Ectodermal cell (in vitro differentiated cells): ENCODE data around the gene MED19.
"Not testable (repeated sequence)": the region's sequence is repeated elsewhere in the genome, so short reads cannot be mapped to it uniquely, and the experiment has no call there.

Experiments
- H3K27ac ChIP-seq: 2 replicates; pipeline ENCODE4 v1.7.0; 2013; ENCODE audit warnings: mild to moderate bottlenecking, low read depth, low read length; ENCODE audit not compliant: insufficient read depth, poor library complexity, severe bottlenecking
- H3K27me3 ChIP-seq: 2 replicates; pipeline ENCODE4 v1.7.0; 2013; ENCODE audit warnings: mild to moderate bottlenecking, low read length; ENCODE audit not compliant: insufficient read depth, control insufficient read depth, poor library complexity, severe bottlenecking
- H3K36me3 ChIP-seq: one replicate; pipeline ENCODE4 v1.7.0; 2013; ENCODE audit warnings: low read length; ENCODE audit not compliant: control insufficient read depth, insufficient read depth
- H3K4me1 ChIP-seq: one replicate; pipeline ENCODE4 v1.7.0; 2013; ENCODE audit warnings: low read length; ENCODE audit not compliant: control insufficient read depth, insufficient read depth
- H3K4me3 ChIP-seq: 2 replicates; pipeline ENCODE4 v1.7.0; 2013; ENCODE audit warnings: low read depth, low read length, control low read depth; ENCODE audit not compliant: insufficient read depth
- H3K9me3 ChIP-seq: 2 replicates; pipeline ENCODE4 v1.7.0; 2013; ENCODE audit warnings: mild to moderate bottlenecking, low read length, moderate library complexity; ENCODE audit not compliant: control insufficient read depth
- WGBS, 2 experiments: methylation state at CpG; one replicate each; pipeline ENCODE4 v1.1.7; 2013; ENCODE audit warnings: missing lambda C conversion rate in 2 of 2; 5-methylcytosine and 5-hydroxymethylcytosine counted together

MED19 gene

GRCh38 chr11:57741132-57742086 is 29.4 kb upstream of the MED19 start, which contains the start of gene SELENOH:
Gene SELENOH (plus strand): TSS chr11:57741491. CDS start chr11:57741596, 105 bp downstream.
- WGBS, 2 experiments, result 1% methylated on average over 75 of the region's 75 CpGs
- peak within 1 kb of the TSS; percentile 97 for H3K4me3 ChIP-seq
- H3K27me3 ChIP-seq, result no peaks in the 10 kb centered on the region
- H3K36me3 ChIP-seq, result peaks cover 32% of the 10 kb centered on the region
- no peaks in the 10 kb centered on the region for H3K4me1 ChIP-seq
- H3K27ac ChIP-seq, result peak within 1 kb of the TSS; percentile 89
- no peaks in the 10 kb centered on the region for H3K9me3 ChIP-seq

DNA sequence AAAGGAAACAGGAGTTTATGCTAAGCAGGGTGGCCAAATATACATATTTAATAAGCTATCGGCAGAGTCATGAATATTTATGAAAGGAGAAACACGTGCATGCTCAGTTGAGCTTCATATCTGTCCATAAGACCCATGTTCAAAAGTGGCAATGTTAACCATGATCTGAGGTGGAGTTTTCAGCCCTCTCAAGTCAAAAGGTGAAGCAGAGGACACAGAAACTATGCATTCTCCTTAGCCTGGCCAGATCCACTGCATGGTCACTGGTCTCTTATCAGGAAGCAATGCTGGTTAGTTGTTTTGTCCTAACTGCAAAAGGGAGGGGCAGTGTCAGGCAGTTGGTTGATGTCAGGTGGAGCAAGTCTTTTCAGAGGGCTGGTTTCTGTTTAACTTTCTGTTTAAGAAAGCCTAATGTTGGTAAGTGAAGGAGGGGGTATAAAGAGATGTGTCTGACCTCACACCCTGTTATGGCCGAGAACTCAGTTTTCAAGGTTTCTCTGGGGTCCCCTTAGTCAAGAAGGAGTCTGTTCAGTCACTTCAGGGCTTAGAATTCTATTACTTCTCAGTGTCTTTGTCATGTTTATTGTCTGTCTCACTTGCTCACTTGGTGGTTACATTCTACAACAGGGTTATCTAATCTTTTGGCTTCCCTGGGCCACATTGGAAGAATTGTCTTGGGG is 23.7 kb upstream of the MED19 start:
- no peak overlapping the region for H3K4me3 ChIP-seq
- 78 to 80% methylated on average over 3 of the region's 3 CpGs for WGBS, 2 experiments
- no peak overlapping the region for H3K27ac ChIP-seq
- H3K36me3 ChIP-seq, result peaks cover 4% of the 10 kb centered on the region
- H3K4me1 ChIP-seq, result no peaks in the 10 kb centered on the region
- H3K9me3 ChIP-seq, result no peaks in the 10 kb centered on the region
- no peaks in the 10 kb centered on the region for H3K27me3 ChIP-seq

DNA sequence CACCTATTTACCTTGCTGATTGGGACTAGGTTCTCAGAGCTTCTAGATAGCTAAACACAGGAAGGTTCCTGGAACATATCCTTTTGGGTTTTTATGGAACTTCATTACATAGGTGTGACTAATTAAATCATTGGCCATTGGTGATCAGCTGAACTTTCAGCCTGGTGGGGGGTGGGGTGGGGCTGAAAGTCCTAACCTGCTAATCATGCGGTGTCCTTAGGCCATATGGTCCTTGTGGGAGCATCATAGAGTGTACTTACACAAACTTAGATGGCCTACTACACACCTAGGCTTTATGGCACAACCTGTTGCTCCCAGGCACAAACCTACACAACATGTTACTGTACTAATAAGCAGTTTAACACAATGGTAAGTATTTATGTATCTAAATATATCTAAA is 20.6 kb upstream of the MED19 start:
- WGBS, 2 experiments, result 67 to 95% methylated on average over 1 of the region's 1 CpG
- Histone ChIP-seq H3K27me3 (no peaks in the 10 kb centered on the region), H3K36me3 (peaks cover 1% of the 10 kb centered on the region)

GRCh38 chr11:57729479-57729878 is 17.5 kb upstream of the MED19 start:
- Histone ChIP-seq H3K36me3 (no peaks in the 10 kb centered on the region), H3K4me3 (no peak overlapping the region), H3K27me3 (no peaks in the 10 kb centered on the region), H3K4me1 (no peaks in the 10 kb centered on the region), H3K27ac (no peak overlapping the region), H3K9me3 (no peaks in the 10 kb centered on the region)
- WGBS, 2 experiments, result 82 to 94% methylated on average over 5 of the region's 7 CpGs

More for the DNA sequence above, 20.6 kb upstream of the MED19 start:
- Histone ChIP-seq H3K9me3 (no peaks in the 10 kb centered on the region), H3K4me3 (no peak overlapping the region), H3K4me1 (no peaks in the 10 kb centered on the region), H3K27ac (no peak overlapping the region)

DNA sequence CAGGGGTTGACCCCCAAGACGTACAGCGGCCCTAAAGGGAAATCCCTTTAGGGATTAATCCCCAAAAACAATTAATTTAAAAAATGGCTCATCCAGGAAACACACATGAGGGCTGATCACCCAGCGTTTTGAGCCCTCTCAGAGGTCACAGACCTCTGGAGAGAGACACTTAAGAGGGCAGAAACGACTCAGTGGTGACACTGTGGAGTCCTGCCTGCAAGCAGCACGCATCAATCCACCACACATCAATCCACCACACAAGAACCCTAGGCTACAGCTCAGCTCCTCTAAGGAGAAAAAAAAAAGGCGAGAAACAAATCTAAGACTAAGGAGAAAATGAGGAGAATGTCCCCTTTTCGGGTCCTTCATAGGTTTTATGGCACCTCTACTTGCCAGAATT is 16.8 kb upstream of the MED19 start:
- H3K27ac ChIP-seq, result no peak overlapping the region

GRCh38 chr11:57727185-57727584 is 15.2 kb upstream of the MED19 start:
- H3K27me3 ChIP-seq, result no peaks in the 10 kb centered on the region
- 97 to 100% methylated on average over 2 of the region's 2 CpGs for WGBS, 2 experiments
- no peaks in the 10 kb centered on the region for H3K4me1 ChIP-seq
- H3K9me3 ChIP-seq, result no peaks in the 10 kb centered on the region
- no peaks in the 10 kb centered on the region for H3K36me3 ChIP-seq
- no peak overlapping the region for H3K4me3 ChIP-seq
- no peak overlapping the region for H3K27ac ChIP-seq

More for the DNA sequence above, 16.8 kb upstream of the MED19 start:
- Histone ChIP-seq H3K4me3 (no peak overlapping the region), H3K27me3 (no peaks in the 10 kb centered on the region), H3K36me3 (no peaks in the 10 kb centered on the region), H3K9me3 (no peaks in the 10 kb centered on the region), H3K4me1 (no peaks in the 10 kb centered on the region)
- WGBS, 2 experiments, result 66 to 69% methylated on average over 7 of the region's 7 CpGs

DNA sequence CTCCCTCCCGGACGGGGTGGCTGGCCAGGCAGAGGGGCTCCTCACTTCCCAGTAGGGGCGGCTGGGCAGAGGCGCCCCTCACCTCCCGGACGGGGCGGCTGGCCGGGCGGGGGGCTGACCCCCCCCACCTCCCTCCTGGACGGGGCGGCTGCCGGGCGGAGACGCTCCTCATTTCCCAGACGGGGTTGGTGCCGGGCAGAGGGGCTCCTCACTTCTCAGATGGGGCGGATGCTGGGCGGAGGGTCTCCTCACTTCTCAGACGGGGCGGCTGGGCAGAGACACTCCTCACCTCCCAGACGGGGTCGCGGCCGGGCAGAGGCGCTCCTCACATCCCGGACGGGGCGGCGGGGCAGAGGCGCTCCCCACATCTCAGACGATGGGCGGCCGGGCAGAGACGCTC is 4.7 kb upstream of the MED19 start:
- H3K36me3 ChIP-seq, H3K9me3 ChIP-seq, H3K4me1 ChIP-seq, H3K4me3 ChIP-seq, H3K27ac ChIP-seq, H3K27me3 ChIP-seq: not testable (repeated sequence)
- WGBS, 2 experiments, result 94 to 95% methylated on average over 18 to 25 of the region's 34 CpGs

DNA sequence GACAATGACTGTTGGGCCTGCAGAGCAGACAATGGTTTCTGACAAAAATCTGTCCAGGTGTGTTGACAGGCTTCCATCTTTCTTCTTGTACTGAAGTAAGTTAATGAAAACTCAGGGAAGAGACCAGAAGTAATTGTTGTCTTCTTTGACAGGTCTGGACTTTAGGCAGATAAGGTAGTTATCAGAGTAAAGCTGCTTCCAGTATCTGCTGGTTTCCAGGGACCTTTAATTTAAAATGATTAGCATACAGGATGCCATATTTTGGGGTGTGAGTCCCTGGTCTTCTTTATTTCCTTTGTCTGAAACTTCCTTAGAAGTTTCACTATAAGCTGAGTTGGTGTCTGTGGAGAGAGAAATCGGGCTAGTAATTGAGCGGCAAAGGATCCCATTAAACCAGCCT is 1.8 kb upstream of the MED19 start:
- Histone ChIP-seq H3K4me1 (peaks cover 8% of the 10 kb centered on the region), H3K4me3 (peak overlapping the region; percentile 100), H3K27me3 (no peaks in the 10 kb centered on the region), H3K27ac (no peak overlapping the region), H3K9me3 (no peaks in the 10 kb centered on the region), H3K36me3 (peaks cover 7% of the 10 kb centered on the region)
- WGBS, 2 experiments, result 99 to 100% methylated on average over 2 of the region's 2 CpGs

DNA sequence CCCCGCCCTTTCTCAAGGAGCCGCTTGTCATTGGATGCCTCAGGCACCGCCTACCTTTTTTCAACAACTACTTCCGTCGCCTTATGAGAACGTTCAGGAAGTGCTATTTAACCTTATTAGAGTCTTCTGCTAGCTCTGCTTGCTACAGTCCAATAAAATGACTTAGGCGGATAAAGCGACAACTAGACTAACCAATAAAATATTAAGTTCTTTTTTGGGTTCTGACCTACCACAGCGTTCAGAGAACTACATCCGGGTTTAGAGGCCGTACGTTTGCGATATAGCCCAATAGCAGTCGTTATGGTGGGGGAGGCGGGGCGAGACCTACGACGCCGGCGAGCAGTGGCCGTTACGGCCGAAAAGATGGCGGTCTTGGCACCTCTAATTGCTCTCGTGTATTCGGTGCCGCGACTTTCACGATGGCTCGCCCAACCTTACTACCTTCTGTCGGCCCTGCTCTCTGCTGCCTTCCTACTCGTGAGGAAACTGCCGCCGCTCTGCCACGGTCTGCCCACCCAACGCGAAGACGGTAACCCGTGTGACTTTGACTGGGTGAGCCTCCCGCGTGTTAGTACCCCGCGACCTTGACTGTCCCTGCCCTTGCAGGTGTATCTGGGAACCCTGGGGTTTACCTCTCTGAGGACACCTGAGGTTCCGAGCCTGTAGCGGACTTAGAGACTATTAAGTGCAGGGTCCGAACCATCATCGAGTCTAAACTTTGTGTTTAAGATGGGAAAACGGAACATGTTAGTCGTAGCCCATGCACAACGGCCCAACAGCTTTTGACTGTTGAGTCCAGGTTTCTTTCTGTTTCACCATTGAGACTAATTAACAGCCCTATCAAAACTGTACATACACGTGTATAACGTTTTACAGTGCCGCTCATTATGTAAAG is 488 bp upstream of the MED19 start, which contains the start of gene TMX2:
TSS of gene TMX2 (plus strand) at position 338 of the 895 bp plus-strand sequence. CDS start at position 364, 26 bp downstream.
- WGBS, 2 experiments, result 0% methylated on average over 53 of the region's 53 CpGs
- no peaks in the 10 kb centered on the region for H3K27me3 ChIP-seq
- H3K36me3 ChIP-seq, result no peaks in the 10 kb centered on the region
- H3K4me3 ChIP-seq, result peak within 1 kb of the TSS; percentile 100
- H3K9me3 ChIP-seq, result no peaks in the 10 kb centered on the region
- peak within 1 kb of the TSS; percentile 92 for H3K27ac ChIP-seq
- H3K4me1 ChIP-seq, result peaks cover 8% of the 10 kb centered on the region
